Measurements from ENCODE around the gene SGMS1.

SGMS1 gene

DNA sequence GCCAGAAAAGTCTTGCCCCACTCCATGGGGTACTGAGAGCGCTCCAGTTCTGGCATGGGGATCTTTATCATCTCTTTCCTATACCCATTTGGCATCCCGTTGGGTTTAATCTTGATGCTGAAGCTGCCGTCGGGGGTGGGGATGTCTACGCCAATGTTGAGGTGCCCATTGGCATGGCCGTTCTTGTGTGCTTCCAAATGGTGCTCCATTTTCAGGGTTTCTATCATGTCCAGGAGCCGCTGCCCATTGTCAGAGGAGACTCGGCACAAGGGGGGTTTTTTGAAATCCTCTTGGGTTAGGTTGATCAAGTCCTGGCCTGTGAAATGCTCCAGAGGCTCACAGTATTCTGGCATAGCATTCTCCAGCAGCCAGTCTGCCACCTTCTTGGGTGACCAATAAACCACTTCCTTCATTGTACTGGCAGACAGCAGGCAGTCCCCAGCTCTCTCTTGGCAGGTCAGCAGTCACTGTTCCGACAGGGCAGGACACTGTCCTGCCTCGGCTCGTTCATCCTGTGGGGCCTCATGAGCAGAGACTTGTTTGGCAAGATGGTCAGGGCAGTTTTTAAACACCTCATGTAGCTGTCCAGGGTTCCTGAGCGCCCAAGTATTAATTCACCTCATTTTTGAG lies 279.9 kb downstream of the SGMS1 start:
- no peak for DNase-seq (ENCODE audit: low read depth, low spot score)

DNA sequence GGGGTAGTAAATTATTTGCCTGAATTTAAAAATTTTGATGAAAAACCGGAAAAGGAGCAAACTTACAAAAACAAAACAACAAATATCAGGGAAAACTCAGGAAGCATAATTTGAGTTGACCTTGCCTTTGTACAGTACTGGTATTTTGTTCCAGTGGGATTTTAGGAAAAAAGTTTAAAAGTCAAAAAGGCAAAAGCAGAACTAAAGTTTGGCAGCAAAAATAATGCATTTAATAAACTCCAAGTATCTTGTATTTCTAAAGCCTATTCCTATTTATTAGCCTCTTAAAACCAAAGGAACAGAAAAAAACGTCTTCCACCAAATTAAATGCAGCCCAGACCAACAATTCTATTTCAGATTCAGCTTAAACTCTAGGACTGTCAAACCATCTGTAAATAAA lies 281.8 kb downstream of the SGMS1 start:
- no peak for DNase-seq (ENCODE audit: low read depth, low spot score)

DNA sequence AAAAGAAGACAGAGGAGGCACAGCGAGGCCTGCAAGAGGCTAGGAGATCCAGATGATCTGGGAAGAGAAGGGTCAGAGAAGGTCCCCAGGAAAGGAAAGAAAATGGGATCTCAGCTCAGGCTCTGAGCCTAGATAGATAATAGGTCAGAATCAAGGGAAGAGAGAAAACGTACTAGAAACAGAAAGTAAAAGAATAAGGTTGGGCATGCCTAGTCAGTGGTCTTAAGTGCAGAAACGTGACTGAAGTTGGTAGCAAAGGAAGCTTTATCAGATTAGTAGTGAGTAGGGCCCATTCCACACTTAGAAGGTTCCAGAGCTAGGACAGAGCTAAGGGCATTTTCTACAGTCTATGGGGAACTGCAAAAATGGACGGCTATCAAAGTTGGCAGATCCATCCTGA lies 287.6 kb downstream of the SGMS1 start:
- DNase-seq (ENCODE audit: low read depth, low spot score) = no peak

DNA sequence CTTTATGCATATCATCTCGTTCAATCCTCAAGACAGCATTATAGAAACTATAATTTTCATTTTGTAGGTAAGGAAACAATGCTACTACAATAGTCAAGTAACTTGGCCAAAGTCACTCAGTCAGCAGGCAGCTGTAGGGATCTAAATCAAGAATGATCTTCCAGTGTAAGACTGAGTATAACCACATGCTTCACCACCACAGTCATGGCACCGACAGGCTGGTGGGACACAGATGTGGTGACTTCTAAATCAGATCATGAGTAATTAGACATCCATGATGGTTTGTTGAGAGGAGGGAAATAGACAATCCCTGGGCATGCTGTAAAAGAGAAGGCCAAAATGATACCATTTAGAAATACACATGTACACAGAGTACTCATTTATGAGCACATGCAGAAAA lies 288.4 kb downstream of the SGMS1 start:
- no peak for DNase-seq (ENCODE audit: low read depth, low spot score)

DNA sequence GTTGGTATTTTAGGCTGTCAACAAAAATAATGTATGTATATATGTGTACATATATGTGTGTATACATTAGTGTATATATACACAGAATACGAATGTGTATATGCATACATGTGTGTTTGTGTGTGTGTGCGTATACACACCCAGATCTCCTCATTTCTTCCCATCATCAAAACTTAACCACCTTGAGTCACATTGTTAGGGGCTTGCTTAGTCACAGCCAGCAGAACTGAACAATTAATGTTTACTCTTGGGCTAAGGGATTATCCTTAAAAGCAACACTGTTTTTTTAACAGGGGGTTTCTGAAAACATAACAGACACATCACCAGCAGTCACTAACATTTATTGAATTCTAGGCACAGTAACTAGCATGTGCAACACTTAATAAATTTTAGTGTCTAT lies 289.5 kb downstream of the SGMS1 start:
- DNase-seq (ENCODE audit: low read depth, low spot score) = no peak

DNA sequence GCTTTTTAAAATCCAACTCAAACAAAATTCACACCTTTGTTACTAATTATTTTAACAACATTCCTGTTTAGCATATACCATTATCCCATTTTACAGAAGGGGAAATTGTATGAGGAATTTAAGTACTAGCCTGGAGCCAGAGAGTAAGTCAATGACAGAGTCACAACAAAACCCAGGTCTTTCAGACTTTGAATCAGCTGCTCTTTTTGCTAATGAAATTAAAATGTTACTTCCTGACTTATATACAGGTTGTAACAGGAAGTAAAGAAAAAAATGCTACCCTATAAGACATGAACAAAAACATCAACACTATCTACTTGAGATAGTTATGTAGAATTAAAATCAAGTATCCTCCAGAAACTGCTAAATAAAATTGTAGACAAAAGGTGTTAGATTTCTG lies 289.9 kb downstream of the SGMS1 start:
- no peak for DNase-seq (ENCODE audit: low read depth, low spot score)

DNA sequence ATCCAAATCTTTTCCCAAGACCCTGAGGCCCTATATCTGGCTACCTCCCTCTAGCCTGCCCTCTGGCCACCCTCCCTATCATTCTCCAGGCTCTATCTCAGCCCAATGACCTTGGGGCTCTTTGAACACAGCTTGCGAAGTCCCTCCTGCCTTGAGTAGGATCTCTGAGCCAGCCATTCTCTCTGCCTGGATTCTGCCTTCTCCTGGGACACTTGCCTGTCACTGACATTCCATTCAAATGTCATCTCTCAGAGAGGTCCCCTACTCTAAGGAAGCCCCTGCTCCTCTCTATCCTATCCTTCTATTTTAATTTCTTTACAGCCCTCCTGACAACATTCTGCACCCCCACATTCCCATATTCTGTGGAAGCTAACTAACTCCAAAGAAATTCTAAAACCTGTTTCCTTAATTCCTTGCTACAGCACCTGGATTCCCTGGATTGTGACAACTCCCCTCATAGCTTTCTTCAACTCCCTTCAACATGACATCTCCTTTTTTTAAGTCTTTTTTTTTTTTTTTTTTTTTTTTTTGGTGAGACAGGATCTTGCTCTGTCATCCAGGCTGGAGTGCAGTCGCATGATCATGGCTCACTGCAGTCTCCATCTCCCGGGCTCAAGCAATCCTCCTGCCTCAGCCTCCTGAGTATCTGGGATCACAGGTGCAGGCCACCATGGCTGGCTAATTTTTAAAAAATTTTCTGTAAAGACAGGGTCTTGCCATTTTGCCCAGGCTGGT lies 291.5 kb downstream of the SGMS1 start:
- no peak for DNase-seq (ENCODE audit: low read depth, low spot score)

DNA sequence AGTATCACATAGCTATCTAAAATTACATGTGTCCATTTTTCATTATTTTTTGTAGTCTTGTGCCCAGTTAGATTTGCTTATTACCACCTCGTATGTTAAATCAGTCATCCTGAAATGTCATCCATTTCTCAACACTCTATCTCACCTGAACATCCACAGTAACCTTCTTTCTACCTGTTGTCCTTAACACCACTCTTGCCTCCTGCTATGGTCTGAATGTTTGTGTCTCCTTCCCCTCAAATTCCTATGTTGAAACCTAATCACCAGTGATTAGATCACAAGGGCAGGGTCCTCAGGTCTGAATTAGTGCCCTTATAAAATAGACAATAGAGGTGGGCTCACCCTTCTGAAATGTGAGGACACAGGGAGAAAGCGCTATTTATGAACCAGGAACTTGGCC lies 292.3 kb downstream of the SGMS1 start:
- DNase-seq (ENCODE audit: low read depth, low spot score) = no peak

DNA sequence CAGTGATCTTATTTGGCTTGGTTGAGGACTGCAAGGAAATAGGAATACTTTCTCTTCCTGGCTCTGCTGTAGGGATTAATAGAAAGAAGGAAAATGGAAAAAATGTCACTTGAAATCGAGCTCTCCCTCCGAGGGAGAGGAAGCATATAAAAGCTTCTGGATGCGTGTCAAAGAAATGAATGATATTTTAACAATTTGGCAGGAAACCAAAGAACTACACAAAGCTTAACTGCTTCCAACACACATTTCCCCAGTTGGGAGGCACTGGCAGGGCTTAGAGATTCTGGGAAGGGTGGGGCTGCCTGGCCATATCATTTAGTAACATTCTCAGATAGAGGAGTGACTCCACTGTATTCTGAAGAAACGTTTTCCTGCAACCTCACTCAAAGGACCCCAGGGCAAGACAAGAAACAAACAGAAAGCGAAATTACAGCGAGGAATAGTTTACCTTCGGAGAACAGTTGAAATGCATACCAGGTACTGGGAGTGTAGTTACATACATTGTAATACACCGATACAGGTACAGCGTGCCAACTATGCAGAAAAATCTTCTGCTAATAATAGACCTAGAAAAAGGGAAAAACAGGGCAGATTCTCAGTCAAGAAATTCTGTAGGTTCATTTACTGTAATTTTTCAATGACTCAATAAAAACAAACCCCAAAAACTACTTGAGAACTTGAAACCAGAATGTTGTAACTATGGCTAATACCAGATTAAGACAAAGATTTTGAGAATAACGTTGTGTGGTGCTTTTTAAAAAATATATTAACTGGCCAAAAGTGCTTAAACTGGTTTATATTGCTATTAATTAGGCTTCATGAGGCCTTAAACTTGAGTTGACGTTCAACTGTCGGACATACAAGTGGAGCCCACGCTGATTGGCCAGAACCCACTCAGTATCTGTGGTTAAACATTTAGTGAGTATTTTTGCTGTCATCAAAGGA lies 296.7 kb downstream of the SGMS1 start:
- DNase-seq (ENCODE audit: low read depth, low spot score) = no peak

DNA sequence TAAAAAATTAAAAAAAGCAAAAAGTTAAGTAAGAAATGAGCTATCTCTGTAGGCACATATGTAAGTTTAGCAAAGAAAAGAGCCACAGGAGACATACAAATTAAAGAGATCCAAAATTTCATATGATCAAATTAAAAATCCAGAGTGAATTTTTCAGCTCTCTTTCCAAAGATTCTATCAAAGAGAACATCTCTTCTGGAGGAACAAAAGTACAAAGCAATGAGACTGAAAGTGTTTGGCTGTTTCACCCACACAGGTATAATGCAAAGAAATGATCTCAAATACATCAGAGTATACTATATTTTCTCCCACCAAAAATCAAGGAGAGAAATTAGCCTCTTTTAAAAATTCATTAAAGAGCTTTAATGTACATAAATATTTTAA lies 297.6 kb downstream of the SGMS1 start:
- no peak for DNase-seq (ENCODE audit: low read depth, low spot score)

DNA sequence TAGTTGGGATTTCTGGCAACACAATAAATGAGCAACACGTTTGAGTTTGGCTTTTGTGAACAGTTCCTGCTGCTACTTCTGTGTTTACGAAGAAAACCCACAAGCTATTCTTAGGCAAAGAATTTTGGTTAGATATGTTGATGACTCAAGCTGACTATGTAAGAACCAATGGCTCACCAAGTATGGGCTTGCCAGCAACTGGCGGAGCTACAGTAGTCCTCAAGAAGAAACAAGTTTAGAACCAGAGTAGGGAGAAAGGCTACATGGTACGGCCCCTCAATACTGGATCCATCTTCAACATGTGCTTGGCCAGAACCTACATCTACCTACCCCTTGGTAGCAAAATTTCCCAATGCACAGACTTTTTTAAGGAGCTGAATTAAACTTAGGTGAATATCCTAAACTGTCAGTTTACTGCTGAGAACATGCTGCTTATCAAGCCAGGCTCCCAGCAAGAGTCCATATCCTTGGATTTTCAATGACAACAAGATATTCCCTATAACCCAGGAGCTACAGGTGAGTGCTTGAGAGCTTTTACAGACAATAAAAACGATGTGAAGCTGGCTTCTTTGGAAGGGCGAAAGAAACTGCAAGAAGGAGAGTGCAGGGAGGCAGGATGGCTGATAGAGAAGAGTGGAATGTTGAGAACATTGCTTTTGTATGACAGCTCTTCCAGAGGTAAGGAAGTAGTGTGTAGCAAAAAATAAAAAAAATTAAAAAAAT lies 298.1 kb downstream of the SGMS1 start:
- peak; percentile 56 for DNase-seq (ENCODE audit: low read depth, low spot score)

DNA sequence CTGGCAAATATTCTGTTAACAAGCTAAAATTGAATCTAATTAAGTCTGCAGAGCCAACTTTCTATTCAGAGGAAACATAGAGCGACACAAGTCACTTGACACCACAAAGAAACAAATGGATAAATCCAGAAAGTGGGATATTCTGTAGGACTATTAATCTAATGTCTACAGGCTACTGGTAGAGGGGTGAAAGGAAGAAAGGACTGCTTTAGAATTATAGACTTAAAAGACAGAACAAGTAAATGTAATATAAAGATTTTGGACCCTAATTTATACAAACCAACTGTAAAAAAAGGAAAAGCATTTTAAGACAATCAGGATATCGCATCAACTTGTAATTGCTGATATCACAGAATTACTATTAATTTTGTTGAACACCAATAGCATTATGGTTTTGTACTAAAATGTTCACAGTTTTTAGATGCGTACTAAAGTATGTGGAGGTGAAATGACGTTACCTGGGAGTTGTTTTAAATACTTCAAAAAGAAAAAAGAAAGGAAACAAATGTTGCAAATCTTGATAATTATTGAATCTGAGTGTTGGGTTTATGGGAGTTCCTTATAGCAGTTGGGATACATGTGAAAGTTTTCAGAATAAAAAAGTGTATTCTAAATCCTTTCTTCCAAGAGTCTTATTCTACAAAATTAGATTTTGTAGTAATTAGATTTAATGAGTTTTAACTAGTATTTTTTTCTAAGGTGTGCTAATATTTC lies 298.9 kb downstream of the SGMS1 start:
- no peak for DNase-seq (ENCODE audit: low read depth, low spot score)

DNA sequence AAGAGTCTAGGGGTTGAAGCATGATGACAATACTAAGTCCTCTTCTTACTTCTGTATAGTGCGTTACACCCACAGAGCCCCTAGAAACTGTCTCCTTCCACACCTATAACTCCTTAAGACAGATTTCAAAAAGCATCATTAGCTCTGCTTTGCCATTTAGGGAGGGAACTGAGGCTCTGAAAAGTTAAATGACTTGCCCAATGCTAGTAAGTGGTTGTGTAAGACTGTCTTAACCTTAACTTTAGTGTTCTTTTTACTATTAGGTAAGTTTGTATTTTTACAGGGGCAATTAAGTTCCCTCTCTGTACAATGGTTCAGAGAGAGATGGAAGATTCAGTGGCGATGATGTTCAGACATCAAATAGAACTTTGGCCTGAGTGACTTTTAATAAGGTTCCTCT lies 299.7 kb downstream of the SGMS1 start:
- no peak for DNase-seq (ENCODE audit: low read depth, low spot score)

DNA sequence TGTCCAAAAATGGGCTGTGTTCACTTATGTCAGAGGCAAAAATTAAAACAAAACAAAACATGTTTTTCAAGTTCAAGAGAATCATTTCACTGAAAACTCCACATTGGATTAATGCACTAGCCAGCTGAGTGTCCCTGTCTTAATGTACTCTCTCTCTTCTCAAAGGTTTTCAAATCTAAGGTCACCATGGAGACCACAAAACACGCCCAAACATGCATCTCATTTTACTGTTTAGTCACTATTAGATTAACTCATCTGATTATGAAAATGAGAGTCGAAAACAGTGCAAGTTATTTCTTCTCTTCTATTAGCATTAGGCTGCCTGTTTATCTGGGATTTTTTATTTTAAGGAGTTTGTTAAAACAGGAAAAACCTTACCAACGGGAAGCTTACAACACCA lies 301.7 kb downstream of the SGMS1 start:
- no peak for DNase-seq (ENCODE audit: low read depth, low spot score)

DNA sequence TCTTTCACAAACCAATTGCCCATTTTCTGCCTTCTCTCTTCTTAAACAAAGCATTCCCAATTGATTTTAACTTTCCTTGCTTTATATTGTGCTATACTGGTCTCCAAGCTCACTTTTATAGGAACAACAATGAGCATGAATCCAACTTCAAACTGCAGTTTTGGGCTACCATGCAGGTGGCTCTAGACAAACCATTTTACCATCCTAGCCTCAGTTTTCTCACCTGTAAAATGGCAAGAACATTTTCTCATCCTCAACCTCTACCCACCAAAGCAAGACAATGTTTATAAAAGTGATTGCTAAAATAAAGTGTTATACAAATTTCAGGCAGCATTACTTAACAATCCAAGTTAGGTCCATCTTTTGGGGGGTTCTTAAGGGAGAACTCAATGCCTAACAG lies 305.6 kb downstream of the SGMS1 start:
- DNase-seq (ENCODE audit: low read depth, low spot score) = no peak

DNA sequence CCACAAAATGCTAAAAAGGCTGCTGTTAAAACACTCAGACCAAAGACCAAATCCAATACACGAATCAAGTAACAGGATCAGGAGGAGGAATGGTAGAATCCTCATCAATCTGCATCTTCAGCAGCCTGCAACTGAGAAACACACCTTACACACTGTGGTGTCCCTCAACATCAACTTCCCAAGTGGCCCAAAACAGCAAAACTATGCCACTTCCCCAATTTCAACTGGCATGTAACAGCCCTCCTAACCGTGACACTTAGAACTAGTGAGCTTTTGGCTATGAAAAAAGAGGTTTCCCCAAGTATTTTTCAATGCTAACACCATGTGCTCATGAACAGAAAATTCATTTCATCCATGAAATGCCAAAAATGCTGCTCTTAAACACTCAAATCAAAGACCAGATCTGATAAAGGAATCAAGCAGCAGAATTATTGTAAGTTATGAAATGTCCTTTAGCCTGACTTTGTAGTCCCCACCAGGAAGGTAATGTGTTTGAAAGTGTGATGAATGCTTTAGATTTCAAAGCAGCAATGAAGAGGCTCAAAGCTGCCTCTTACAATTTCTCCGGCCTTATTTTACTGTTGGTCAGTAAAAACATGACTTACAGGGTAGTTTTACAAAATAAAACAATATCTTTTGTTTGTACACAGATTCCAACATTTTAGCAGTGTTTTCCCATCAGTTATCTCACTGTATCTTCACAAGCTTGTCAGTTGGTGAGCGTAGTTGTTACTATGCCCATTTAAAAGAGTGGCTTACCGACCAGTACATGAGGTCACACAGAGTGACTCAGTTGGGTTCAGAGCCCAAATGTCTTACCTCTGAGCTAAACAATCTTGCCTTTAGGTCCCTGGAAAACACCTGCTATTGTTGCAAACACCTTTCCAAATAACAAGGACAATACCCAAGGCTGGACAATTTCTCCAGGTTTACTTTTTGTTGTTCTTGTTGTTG lies 306.8 kb downstream of the SGMS1 start:
- DNase-seq (ENCODE audit: low read depth, low spot score) = no peak

DNA sequence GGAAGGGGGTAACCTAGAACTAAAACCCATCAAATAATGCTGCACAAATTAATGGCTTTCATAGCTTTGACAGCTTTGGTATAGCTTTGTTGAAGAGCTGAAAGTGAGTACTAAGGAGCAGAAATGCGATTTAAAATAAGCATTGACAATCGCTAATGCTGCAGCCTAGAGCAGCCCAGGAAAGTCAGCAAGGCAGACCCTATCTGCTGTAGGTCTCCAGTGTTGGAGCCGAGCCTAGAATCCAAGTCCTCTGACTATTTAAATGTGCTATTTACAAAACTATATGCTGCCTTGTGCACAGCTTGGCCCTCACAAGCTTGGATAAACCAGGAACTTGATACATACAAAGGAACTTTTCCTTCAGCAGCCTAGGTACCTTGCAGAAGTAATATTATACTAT lies 307.6 kb downstream of the SGMS1 start:
- DNase-seq (ENCODE audit: low read depth, low spot score) = no peak

DNA sequence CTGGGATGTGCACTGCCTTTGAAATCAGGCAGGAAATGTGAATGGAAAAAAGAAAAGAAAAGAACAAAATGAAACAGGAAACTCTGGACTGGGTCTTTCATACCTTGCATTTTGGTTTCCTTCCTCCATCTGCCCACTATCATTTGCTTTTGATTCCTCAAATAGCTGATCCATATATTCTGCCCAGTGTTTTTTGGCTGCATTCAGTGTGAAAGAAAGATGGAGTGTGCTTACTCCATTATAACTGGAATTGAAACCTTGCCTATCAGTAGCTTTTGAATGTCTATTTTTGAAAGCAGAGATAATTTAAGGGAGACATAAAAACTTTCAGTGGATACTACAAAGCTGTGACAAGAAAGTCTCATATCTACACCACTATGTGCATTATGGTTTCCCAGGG lies 308.3 kb downstream of the SGMS1 start:
- DNase-seq (ENCODE audit: low read depth, low spot score) = no peak

DNA sequence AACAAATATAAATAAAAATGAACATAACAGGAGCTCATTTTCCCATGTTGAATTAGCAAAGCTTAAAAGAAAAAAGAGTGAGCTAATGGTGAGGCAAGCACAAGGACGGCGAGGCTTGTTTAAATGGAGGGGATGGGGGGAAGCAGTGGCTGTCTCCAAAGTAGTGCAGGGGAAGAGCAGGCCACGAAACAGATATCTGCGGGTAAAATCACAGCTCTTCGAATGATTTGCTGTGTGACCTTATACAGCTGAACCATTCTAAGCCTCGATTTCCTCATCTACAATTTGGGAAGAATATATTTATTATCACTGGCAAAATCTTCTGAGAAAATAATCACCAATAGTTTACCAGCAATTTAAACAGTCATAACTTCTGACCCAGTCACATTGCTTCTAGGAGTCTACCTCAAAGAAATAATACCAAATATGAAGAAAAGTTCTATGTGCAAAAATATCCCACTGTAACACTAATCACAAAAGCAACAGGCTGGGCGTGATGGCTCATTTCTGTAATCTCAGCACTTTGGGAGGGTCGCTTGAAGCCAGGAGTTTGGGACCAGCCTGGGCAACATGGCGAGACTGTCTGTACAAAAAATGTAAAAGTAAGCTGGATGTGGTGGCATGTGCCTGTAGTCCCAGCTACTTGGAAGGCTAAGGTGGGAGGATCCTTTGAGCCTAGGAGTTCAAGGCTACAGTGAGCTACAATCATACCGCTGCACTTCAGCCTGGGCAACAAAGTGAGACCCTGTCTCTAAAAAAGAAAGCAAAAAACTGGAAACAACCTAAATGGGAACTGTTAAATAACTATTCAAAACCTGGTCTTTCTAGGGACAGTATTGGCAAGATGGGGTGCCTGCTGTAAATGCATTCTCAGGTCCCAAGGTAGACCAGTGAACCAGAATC lies 309.3 kb downstream of the SGMS1 start:
- DNase-seq (ENCODE audit: low read depth, low spot score) = no peak
